Heart left ventricle (tissue), 16 donors: ENCODE results near the gene HHAT. TPM values are rescaled to one million over a fixed set of nuclear protein-coding genes. Genes with fewer than 3 reads are reported as not detected.

Source experiments
- ATAC-seq, 4 donors: fragments of 200-7000 bp; cut with Tn5 transposase; one replicate each; pipeline ENCODE4 v1.9.1; 2020 to 2022; ENCODE audit warnings: moderate library complexity in 4 of 4, mild to moderate bottlenecking in 3 of 4, moderate number of reproducible peaks in 1 of 4
- DNase-seq, 5 donors: peaks; one replicate each; pipeline ENCODE4 v3.0.0-alpha.2; 2020
- H3K27ac ChIP-seq, 12 donors: fragments of 200-600 bp; sonication (generic) in 4 of 12; one replicate each; pipeline versions ENCODE4 v1.5.0 to v1.8.0; 2016 to 2022; ENCODE audit warnings: mild to moderate bottlenecking in 2 of 12
- H3K27me3 ChIP-seq, 9 donors: fragments of 200-600 bp; sonication (generic) in 2 of 9; one replicate each; pipeline versions ENCODE4 v1.5.1 to v1.8.0; 2016 to 2022; ENCODE audit warnings: mild to moderate bottlenecking in 3 of 9
- H3K36me3 ChIP-seq, 9 donors: fragments of 200-600 bp; sonication (generic) in 2 of 9; one replicate each; pipeline versions ENCODE4 v1.5.0 to v1.8.0; 2018 to 2022; ENCODE audit warnings: mild to moderate bottlenecking in 2 of 9
- H3K4me1 ChIP-seq, 12 donors: fragments of 200-600 bp; sonication (generic) in 4 of 12; one replicate each; pipeline versions ENCODE4 v1.5.0 to v1.8.0; 2016 to 2022; ENCODE audit warnings: mild to moderate bottlenecking in 3 of 12
- H3K4me3 ChIP-seq, 12 donors: fragments of 200-600 bp; sonication (generic) in 4 of 12; one replicate each; pipeline versions ENCODE4 v1.5.0 to v1.8.0; 2017 to 2022; ENCODE audit warnings: mild to moderate bottlenecking in 9 of 12, moderate library complexity in 4 of 12
- H3K9me3 ChIP-seq, 12 donors: fragments of 200-600 bp; sonication (generic) in 4 of 12; one replicate each; pipeline versions ENCODE4 v1.5.0 to v1.8.0; 2016 to 2022; ENCODE audit warnings: mild to moderate bottlenecking in 1 of 12
- CTCF ChIP-seq, 12 donors: fragments of 200-600 bp; sonication (generic) in 4 of 12; IDR thresholded peaks; one replicate each; pipeline versions ENCODE4 v1.5.0 to v1.8.0; 2018 to 2022; ENCODE audit warnings: antibody characterized with exemption in 12 of 12, mild to moderate bottlenecking in 5 of 12
- POLR2A ChIP-seq, 2 donors: fragments of 450-650 bp; IDR thresholded peaks; one replicate each; pipeline ENCODE4 v1.6.1; 2017; ENCODE audit warnings: antibody characterized with exemption in 2 of 2, mild to moderate bottlenecking in 2 of 2, moderate library complexity in 2 of 2
- WGBS, 4 donors: extraction: QIAGEN DNeasy Blood & Tissue Kit in 2 of 4; methylation state at CpG; one replicate each; pipeline versions ENCODE4 v1.1.5 to v1.1.7; 2013 to 2018; 5-methylcytosine and 5-hydroxymethylcytosine counted together
- intact Hi-C, 10 donors: fragments of 100-400 bp; cut with DNase I; formaldehyde crosslinking; loops; one replicate each; pipeline versions ENCODE4 v1.11.1 to v1.14.2; 2022
- polyA plus RNA-seq, 2 donors: library from polyadenylated mRNA; stranded (reverse); fragments of 200-250 nt; gene quantifications; one replicate each; pipeline ENCODE4 v1.2.3, GENCODE V29; 2013
- total RNA-seq, 9 donors: library from RNA; depleted of rRNA in 2 of 9; stranded (reverse); fragments of >200 nt in 2 of 9; fragmentation: NEBNext Ultra II Directional in 3 of 9; extraction: Animal tissue kit (Norgen Biotek cat#: 25700) in 3 of 9; gene quantifications; one replicate each; pipeline versions ENCODE4 v1.1.0 to v1.2.4, GENCODE V29; 2016 to 2023
- donor health status: ischemic (EF 13 %, LVEDD 7.1; RV severe dilation, severe dysfunction).
- donor health status: healthy with polysubstance abuse.
- donor health status: DM: no; HTN: yes; CAD: no.
- donor health status: DM: no; HTN: no; CAD: no.
- donor health status: ischemic (EF 25% LVEDD 6.9; RV normal size, moderate dysfunction).
- donor health status: ischemic (EF 25% LVEDD 5.7; RV mildly dilated, moderate dysfunction).
- donor health status: healthy.
- donor health status: DM: yes; HTN: yes; CAD: no.
- donor health status: ischemic (EF 35%, LVEDD 5.7; RV mildly dilated, moderate dysfunction).
- donor health status: nonischemic (EF 11% LVEDD 7.7; RV severe dilation, severe dysfunction).
- donor health status: DM: yes; HTN: yes; CAD: no.
- donor health status: PGD.
- donor health status: ischemic (EF 29% LVEDD 5.4; RV normal size, mild dysfunction).
- donor health status: nonischemic (EF 23%, LVEDD 6.1; RV moderate dilation, normal function).

Gene HHAT
- total and polyA plus RNA-seq, 11 donors, result 0.98 to 4.7 (median 2.8) TPM

- peaks cover 0 to 5% (median 0%) of the 10 kb centered on the region in 9 donors for H3K36me3 ChIP-seq
- H3K9me3 ChIP-seq, result peaks cover 0 to 3% (median 0%) of the 10 kb centered on the region in 12 donors
- TF ChIP-seq CTCF (IDR thresholded peaks at IDR 0.05) (no peak), POLR2A (IDR thresholded peaks at IDR 0.05) (no peak)
- no peak overlapping the region for H3K27ac ChIP-seq
- H3K4me1 ChIP-seq, result peaks cover 0 to 6% (median 0%) of the 10 kb centered on the region in 12 donors
- WGBS, 4 donors, result 91 to 99% (median 95%) methylated on average over 3 of the region's 3 CpGs
- DNase-seq, result no peak
- no peak overlapping the region for H3K4me3 ChIP-seq
- ATAC-seq, result no peak
- intact Hi-C loops, result no loop called here
- no peaks in the 10 kb centered on the region for H3K27me3 ChIP-seq
Observed at GRCh38 chr1:210676539-210676938, 347.8 kb downstream of the HHAT start.

- Histone ChIP-seq H3K4me3 (no peak overlapping the region), H3K4me1 (peaks cover 0 to 6% (median 0%) of the 10 kb centered on the region in 12 donors), H3K27ac (no peak overlapping the region), H3K36me3 (peaks cover 0 to 5% (median 0%) of the 10 kb centered on the region in 9 donors), H3K9me3 (no peaks in the 10 kb centered on the region), H3K27me3 (no peaks in the 10 kb centered on the region)
- TF ChIP-seq CTCF (IDR thresholded peaks at IDR 0.05) (no peak), POLR2A (IDR thresholded peaks at IDR 0.05) (no peak)
- no peak for DNase-seq
- intact Hi-C loops, result no loop called here
- ATAC-seq, result no peak
- WGBS, 4 donors, result 62 to 80% (median 74%) methylated on average over 4 of the region's 4 CpGs
Observed at GRCh38 chr1:210677533-210677932, 348.8 kb downstream of the HHAT start.

DNA sequence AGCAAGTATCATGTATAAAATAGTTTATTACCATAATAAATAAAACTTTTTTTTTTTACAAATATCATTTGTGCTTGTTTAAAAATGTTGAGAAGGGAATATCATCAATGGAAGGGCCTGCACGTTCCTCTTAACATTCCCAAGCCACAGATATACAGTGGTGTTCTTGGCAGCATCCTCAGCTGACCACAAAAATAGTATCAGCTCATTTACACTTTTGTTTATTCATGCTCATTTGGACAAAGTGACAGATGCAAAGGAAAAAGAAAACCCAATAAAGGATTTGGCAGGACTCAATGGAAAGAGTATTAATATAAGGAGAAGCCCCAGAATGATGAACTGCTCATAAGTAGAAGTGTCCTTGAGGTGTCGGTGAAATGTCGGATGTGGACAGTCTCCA, 349.6 kb downstream of the HHAT start:
- H3K27ac ChIP-seq, result no peak overlapping the region
- H3K36me3 ChIP-seq, result peaks cover 0 to 5% (median 0%) of the 10 kb centered on the region in 9 donors
- peaks cover 0 to 6% (median 0%) of the 10 kb centered on the region in 12 donors for H3K4me1 ChIP-seq
- intact Hi-C loops, result no loop called here
- no peak for ATAC-seq
- no peaks in the 10 kb centered on the region for H3K27me3 ChIP-seq
- H3K4me3 ChIP-seq, result no peak overlapping the region
- WGBS, 4 donors, result 72 to 82% (median 77%) methylated on average over 3 of the region's 3 CpGs
- no peak for DNase-seq
- TF ChIP-seq POLR2A (IDR thresholded peaks at IDR 0.05) (no peak), CTCF (IDR thresholded peaks at IDR 0.05) (no peak)
- H3K9me3 ChIP-seq, result no peaks in the 10 kb centered on the region

DNA sequence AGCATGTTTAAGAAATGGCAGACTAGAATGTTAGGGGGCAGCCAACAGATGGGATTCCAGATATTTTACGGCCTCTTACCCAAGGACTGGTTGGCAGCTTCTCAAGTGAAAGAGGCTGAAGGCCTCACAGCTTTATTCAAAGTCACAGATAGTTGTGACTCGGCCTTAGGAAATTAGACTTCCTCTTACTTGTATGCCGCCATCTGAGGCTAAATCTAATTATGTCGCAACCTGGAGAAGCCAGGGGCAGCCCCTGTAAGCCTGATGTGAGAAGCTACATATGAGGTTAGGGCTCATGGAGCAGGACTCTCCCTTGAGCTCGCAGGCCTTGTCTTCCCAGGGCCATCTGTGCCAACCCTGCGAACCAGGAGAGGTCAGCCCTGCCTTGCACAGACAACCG, 352.5 kb downstream of the HHAT start:
- WGBS, 4 donors, result 86 to 93% (median 91%) methylated on average over 4 to 7 of the region's 7 CpGs
- no peak for ATAC-seq

More for the DNA sequence above, 352.5 kb downstream of the HHAT start:
- DNase-seq, result no peak
- Histone ChIP-seq H3K9me3 (no peaks in the 10 kb centered on the region), H3K36me3 (no peaks in the 10 kb centered on the region), H3K4me1 (peaks cover 0 to 6% (median 0%) of the 10 kb centered on the region in 12 donors), H3K27me3 (no peaks in the 10 kb centered on the region), H3K27ac (no peak overlapping the region), H3K4me3 (no peak overlapping the region)
- TF ChIP-seq CTCF (IDR thresholded peaks at IDR 0.05), result no peak
- no peak for TF ChIP-seq POLR2A (IDR thresholded peaks at IDR 0.05)
- intact Hi-C loops, result no loop called here
